ENCODE results near the gene TMED1. TPM values are rescaled to one million over a fixed set of nuclear protein-coding genes. Genes with fewer than 3 reads are reported as not detected.

TMED1 gene
- total RNA-seq, 2 donors from 2014 or later: 15.4 to 17.9 TPM

GRCh38 chr19:10788146-10788545 lies 47.9 kb downstream of the TMED1 start:
- intact Hi-C loops (cut with DNase I): no loop called here
- no peak for DNase-seq (ENCODE audit: low spot score)

GRCh38 chr19:10784257-10784656 lies 51.8 kb downstream of the TMED1 start:
- no peak for DNase-seq (ENCODE audit: low spot score)
- intact Hi-C loops (cut with DNase I): no loop called here

- intact Hi-C loops (cut with DNase I): no loop called here
- no peak for DNase-seq (ENCODE audit: low spot score)
These were observed 53.2 kb downstream of the TMED1 start for GRCh38 chr19:10782795-10783194.

Small RNA genes lying within 50 kb of the gene (microRNA-seq; reads per million reads assigned to microRNA genes)
- gene MIR199A1 (ENCODE audit: borderline microRNAs expressed in 2 of 2) (0 to 3.1 reads per million in 2 donors), gene MIR6793 (ENCODE audit: borderline microRNAs expressed in 2 of 2) (0.26 to 0.65 reads per million in 2 donors)

Other genes with a start within 250 kb of the TMED1 start
- gene AP1M2, start 248.9 kb downstream of the TMED1 start, total RNA-seq: not detected
- gene SLC44A2, start 210.7 kb downstream of the TMED1 start, total RNA-seq: 100 to 1,000 TPM in 1 of 2 donors, 10 to 100 TPM in 1; 72.2 to 108 TPM
- gene ILF3, start 181.9 kb downstream of the TMED1 start, total RNA-seq: 100 to 1,000 TPM; 139 to 154 TPM
- gene QTRT1, start 134.8 kb downstream of the TMED1 start, total RNA-seq: 10 to 100 TPM; 24.9 to 27.6 TPM
- gene DNM2, start 118.1 kb downstream of the TMED1 start, total RNA-seq: 100 to 1,000 TPM in 1 of 2 donors, 10 to 100 TPM in 1; 94.9 to 107 TPM
- 1 to 10 TPM; 2.0 to 2.3 TPM for gene C19orf38, start 12.2 kb upstream of the TMED1 start, total RNA-seq
- gene CARM1, start 35.3 kb upstream of the TMED1 start, total RNA-seq: 10 to 100 TPM; 35.1 to 42.1 TPM
- 10 to 100 TPM; 36.0 to 40.0 TPM for gene YIPF2, start 92.4 kb upstream of the TMED1 start, total RNA-seq
- gene TIMM29, start 92.6 kb upstream of the TMED1 start, total RNA-seq: 10 to 100 TPM in 1 of 2 donors, 1 to 10 TPM in 1; 9.4 to 11.6 TPM
- 10 to 100 TPM; 68.2 to 68.8 TPM for gene SMARCA4, start 124.8 kb upstream of the TMED1 start, total RNA-seq

Data from posterior vena cava (tissue), 2 donors.